Upper lobe of right lung (tissue), 1 donor: ENCODE data around the gene UBXN4. TPM values are rescaled to one million over a fixed set of nuclear protein-coding genes. Genes with fewer than 3 reads are reported as not detected.

Experiments used
- ATAC-seq: fragments of 200-7000 bp; cut with Tn5 transposase; one replicate; pipeline ENCODE4 v1.9.1; 2020; ENCODE audit warnings: mild to moderate bottlenecking, moderate library complexity
- DNase-seq: peaks from one replicate; pipeline ENCODE4 v3.0.0-alpha.2; 2020
- H3K27ac ChIP-seq: fragments of 200-600 bp; one replicate; pipeline ENCODE4 v1.8.0; 2022
- H3K27me3 ChIP-seq: fragments of 200-600 bp; one replicate; pipeline ENCODE4 v1.8.0; 2022; ENCODE audit warnings: mild to moderate bottlenecking
- H3K36me3 ChIP-seq: fragments of 200-600 bp; one replicate; pipeline ENCODE4 v1.8.0; 2022
- H3K4me1 ChIP-seq: fragments of 200-600 bp; one replicate; pipeline ENCODE4 v1.8.0; 2022
- H3K4me3 ChIP-seq: fragments of 200-600 bp; one replicate; pipeline ENCODE4 v1.8.0; 2022; ENCODE audit warnings: mild to moderate bottlenecking
- H3K9me3 ChIP-seq: fragments of 200-600 bp; one replicate; pipeline ENCODE4 v1.8.0; 2022
- intact Hi-C: fragments of 100-400 bp; cut with DNase I; formaldehyde crosslinking; loops from one replicate; pipeline ENCODE4 v1.11.0; 2022
- total RNA-seq: library from RNA; stranded (reverse); fragmentation: NEBNext Ultra II Directional; extraction: Animal tissue kit (Norgen Biotek cat#: 25700); gene quantifications from one replicate; pipeline ENCODE4 v1.2.1, GENCODE V29; 2021
- TF ChIP-seq, protein P1 (sequence below): fragments of 200-600 bp; IDR thresholded peaks from one replicate; pipeline ENCODE4 v1.8.0; 2022; ENCODE audit warnings: antibody characterized with exemption
- donor health status: DM: no; HTN: yes; CAD: no; lungs with severe emphysema.

The UBXN4 gene
- total RNA-seq, 1 donor from 2014 or later: 80.0 TPM

DNA sequence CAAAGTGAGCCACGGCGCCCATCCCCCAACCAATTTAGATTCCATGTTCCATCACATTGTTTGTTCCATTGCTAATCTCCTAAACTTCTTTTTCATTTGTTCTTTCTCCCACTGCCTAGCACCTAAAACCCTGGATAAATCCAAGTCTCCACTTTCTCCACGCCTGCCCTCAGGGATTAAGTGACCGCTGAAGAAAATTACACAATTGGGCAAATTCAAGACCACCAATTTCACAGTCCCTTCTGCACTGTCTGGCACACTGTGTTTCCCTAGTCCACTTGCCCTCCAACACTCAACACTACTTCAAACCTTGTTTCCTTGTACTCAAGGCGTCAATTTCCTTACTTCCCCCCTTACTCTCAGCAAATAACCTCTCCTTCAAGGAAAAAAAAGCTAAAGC is 5.1 kb upstream of the UBXN4 start:
- intact Hi-C loops: no loop called here
- Histone ChIP-seq H3K4me1 (no peaks in the 10 kb centered on the region), H3K27me3 (no peaks in the 10 kb centered on the region), H3K27ac (no peak overlapping the region), H3K4me3 (no peak overlapping the region), H3K9me3 (no peaks in the 10 kb centered on the region), H3K36me3 (no peaks in the 10 kb centered on the region)
- ATAC-seq (no peak), DNase-seq (no peak)
- TF ChIP-seq, protein P1, sequence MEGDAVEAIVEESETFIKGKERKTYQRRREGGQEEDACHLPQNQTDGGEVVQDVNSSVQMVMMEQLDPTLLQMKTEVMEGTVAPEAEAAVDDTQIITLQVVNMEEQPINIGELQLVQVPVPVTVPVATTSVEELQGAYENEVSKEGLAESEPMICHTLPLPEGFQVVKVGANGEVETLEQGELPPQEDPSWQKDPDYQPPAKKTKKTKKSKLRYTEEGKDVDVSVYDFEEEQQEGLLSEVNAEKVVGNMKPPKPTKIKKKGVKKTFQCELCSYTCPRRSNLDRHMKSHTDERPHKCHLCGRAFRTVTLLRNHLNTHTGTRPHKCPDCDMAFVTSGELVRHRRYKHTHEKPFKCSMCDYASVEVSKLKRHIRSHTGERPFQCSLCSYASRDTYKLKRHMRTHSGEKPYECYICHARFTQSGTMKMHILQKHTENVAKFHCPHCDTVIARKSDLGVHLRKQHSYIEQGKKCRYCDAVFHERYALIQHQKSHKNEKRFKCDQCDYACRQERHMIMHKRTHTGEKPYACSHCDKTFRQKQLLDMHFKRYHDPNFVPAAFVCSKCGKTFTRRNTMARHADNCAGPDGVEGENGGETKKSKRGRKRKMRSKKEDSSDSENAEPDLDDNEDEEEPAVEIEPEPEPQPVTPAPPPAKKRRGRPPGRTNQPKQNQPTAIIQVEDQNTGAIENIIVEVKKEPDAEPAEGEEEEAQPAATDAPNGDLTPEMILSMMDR: no peak

DNA sequence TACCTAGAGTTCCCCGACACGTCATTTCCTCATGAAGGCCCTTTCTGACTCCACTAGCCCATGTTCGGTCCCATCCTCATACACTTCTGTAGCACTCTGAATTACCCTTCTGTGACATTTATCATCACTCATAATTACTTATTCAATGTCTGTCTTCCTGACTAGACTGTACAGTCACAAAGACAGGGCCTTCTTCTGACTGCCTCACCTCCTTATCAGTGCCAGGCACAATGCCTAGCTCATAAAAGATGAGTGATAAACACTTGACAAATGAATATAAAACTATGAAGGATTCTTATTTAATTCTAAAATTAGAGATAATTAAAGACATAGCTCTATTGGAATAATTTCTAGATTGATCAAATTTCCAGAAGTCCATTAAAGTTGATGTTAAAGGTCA is 1.4 kb upstream of the UBXN4 start:
- Histone ChIP-seq H3K4me1 (peaks cover 22% of the 10 kb centered on the region), H3K36me3 (no peaks in the 10 kb centered on the region), H3K27ac (no peak overlapping the region), H3K27me3 (no peaks in the 10 kb centered on the region), H3K4me3 (no peak overlapping the region), H3K9me3 (no peaks in the 10 kb centered on the region)
- no peak for DNase-seq
- TF ChIP-seq, protein P1: no peak
- ATAC-seq: no peak
- intact Hi-C loops: no loop called here

DNA sequence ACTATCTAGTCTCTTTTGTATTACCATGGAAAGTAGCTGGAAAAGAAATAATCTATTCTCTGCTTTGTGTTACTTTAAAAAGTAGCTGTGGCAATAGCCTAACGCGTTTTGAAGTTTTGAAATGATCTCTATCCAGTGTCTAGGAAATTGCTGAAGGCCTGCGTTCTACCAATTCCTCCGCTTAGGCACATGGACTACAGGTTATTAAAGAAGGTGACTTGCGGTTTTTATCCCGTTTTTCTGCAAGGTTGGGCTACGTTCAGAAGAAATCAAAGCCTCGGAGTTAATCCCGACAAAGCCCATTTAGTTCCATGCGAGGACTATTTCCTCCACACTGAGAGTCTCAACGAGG is 636 bp upstream of the UBXN4 start:
- H3K27me3 ChIP-seq: no peaks in the 10 kb centered on the region
- intact Hi-C loops: no loop called here
- no peak overlapping the region for H3K4me3 ChIP-seq
- DNase-seq: no peak
- no peaks in the 10 kb centered on the region for H3K36me3 ChIP-seq
- TF ChIP-seq, protein P1: no peak
- H3K4me1 ChIP-seq: peaks cover 23% of the 10 kb centered on the region
- no peak for ATAC-seq
- peak overlapping the region; percentile 99 for H3K27ac ChIP-seq
- H3K9me3 ChIP-seq: no peaks in the 10 kb centered on the region

DNA sequence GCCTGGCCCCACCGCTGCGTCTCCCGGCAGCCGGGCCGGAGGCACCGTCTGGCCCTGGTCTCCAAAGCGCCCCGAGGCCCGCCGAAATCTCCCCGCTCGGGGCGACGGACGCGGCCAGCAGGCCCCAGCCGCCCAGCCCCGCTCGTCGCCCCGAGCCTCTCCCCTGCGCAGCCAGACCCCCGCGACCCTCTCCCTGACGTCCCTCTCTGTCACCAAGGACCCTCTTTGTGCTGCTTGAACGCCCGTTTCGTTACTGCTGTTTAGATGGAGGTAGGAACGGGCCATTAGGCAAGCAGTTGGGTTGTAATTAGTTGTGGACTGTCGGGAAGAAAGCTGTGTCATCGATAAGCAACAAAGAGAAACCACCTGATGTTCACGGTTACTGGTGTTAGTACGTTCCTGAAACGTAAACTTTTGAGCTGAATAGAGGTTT is 686 bp downstream of the UBXN4 start:
- H3K4me3 ChIP-seq: peak overlapping the region; percentile 99
- H3K36me3 ChIP-seq: peaks cover 1% of the 10 kb centered on the region
- peak; percentile 43 for ATAC-seq
- peak; percentile 80 for DNase-seq
- intact Hi-C loops: no loop called here
- H3K4me1 ChIP-seq: peaks cover 23% of the 10 kb centered on the region
- peak overlapping the region; percentile 99 for H3K27ac ChIP-seq
- no peaks in the 10 kb centered on the region for H3K9me3 ChIP-seq
- TF ChIP-seq, protein P1: no peak
- H3K27me3 ChIP-seq: no peaks in the 10 kb centered on the region

DNA sequence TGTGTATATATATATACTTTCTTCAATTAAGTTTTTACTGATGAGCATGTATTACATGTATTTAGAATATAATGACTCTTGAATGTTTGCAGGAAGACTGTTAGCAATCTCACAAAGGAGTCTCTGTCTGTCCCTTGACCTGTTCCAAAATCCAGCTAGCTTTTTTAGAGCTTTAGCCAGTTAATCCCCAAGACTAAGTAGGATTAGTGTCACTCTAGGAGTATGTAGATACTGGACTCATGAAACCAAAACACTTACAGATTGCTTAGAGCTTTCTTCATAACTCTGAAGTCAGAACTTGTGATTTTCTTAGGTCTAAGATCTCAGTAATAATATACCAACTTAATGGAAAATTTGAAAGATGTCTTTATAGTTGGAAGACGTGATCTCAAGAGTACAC is 2.2 kb downstream of the UBXN4 start:
- no peak for DNase-seq
- intact Hi-C loops: no loop called here
- peaks cover 17% of the 10 kb centered on the region for H3K36me3 ChIP-seq
- H3K4me3 ChIP-seq: peak overlapping the region; percentile 99
- no peak for ATAC-seq
- no peaks in the 10 kb centered on the region for H3K27me3 ChIP-seq
- no peak overlapping the region for H3K27ac ChIP-seq
- H3K9me3 ChIP-seq: no peaks in the 10 kb centered on the region
- TF ChIP-seq, protein P1: no peak
- peaks cover 23% of the 10 kb centered on the region for H3K4me1 ChIP-seq

DNA sequence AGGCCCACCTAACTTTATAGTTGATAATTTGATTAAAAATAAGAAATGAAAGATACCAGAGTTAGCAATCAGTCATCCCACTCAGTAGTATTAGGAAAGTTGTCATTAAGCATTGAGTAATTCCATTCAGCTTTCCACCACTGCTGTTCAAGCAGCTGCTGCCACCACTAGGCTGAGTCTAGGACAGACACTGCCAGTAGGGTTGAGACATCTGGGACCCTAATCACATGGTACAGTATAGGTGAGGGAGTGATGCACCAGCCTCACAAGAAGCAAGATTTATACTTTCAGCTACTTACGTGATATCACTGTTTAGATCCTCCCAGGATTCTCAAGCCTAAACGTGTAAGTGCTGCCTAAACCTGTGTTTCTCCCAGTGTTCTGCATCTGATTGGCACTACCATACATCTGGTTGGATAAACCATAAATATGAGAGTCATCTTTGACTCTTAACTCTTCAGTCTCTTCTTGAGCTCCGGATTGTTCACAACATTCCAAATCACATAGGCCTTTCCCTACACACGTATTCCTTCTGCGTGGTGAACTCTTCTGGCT is 3.2 kb downstream of the UBXN4 start:
- no peak for ATAC-seq
- no peaks in the 10 kb centered on the region for H3K9me3 ChIP-seq
- intact Hi-C loops: no loop called here
- H3K4me1 ChIP-seq: peaks cover 23% of the 10 kb centered on the region
- H3K4me3 ChIP-seq: no peak overlapping the region
- H3K27me3 ChIP-seq: no peaks in the 10 kb centered on the region
- TF ChIP-seq, protein P1: peak; percentile 15
- no peak for DNase-seq
- peaks cover 26% of the 10 kb centered on the region for H3K36me3 ChIP-seq
- H3K27ac ChIP-seq: no peak overlapping the region
